Neuron (in vitro differentiated cells): ENCODE measurements around the gene NQO2.
"Not testable (repeated sequence)": the region's sequence is repeated elsewhere in the genome, so short reads cannot be mapped to it uniquely, and the experiment has no call there.

Experiments used
- H2AFZ ChIP-seq: one replicate; pipeline ENCODE4 v1.6.1; 2013; ENCODE audit warnings: low read depth, mild to moderate bottlenecking, inconsistent platforms, low read length, moderate library complexity
- H3K27me3 ChIP-seq: one replicate; pipeline ENCODE4 v1.6.1; 2013; ENCODE audit warnings: low read length; ENCODE audit not compliant: insufficient read depth
- H3K36me3 ChIP-seq: one replicate; pipeline ENCODE4 v1.6.1; 2013; ENCODE audit warnings: low read length; ENCODE audit not compliant: insufficient read depth
- H3K4me1 ChIP-seq: one replicate; pipeline ENCODE4 v1.6.1; 2013; ENCODE audit warnings: low read length; ENCODE audit not compliant: insufficient read depth
- H3K4me3 ChIP-seq: 2 replicates; pipeline ENCODE4 v1.5.1; 2013; ENCODE audit warnings: mild to moderate bottlenecking, low read length, moderate library complexity
- H3K9me3 ChIP-seq: one replicate; pipeline ENCODE4 v1.6.1; 2013; ENCODE audit warnings: low read length

Gene NQO2

DNA sequence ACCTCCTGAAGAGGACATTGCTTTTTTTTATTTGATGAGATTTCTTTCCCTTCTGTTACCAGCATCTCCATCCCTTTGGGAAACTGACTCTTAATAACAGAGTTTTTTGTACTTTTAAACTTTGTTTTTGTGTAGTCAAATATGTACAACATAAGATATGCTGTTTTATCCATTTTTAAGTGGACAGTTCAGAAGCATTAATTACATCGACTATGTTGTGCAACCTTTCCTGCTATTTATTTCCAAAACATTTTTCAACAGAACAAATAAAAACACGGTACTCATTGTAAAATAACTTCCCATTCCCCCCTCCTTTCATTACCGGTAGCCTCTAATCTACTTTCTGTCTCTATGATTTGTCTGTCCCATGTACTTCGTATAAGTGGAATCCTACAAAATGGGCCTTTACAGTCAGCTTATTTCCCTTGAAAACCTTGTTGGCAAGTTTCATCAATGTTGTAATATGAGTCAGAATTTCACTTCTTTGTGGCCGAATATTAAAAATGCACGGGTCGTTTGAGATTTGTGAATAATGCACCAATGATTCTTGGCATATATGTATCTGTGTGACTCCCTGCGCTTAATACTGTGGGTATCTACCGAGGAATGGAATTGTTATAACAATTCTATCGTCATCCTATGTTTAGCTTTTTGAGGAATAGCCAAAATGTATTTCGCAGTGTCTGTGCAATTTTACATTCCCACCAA is 57.5 kb downstream of the NQO2 start:
- Histone ChIP-seq H3K27me3 (peaks cover 11% of the 10 kb centered on the region), H3K9me3 (peaks cover 2% of the 10 kb centered on the region), H2AFZ (no peak overlapping the region), H3K4me1 (peaks cover 2% of the 10 kb centered on the region), H3K36me3 (no peaks in the 10 kb centered on the region), H3K4me3 (no peak overlapping the region)

DNA sequence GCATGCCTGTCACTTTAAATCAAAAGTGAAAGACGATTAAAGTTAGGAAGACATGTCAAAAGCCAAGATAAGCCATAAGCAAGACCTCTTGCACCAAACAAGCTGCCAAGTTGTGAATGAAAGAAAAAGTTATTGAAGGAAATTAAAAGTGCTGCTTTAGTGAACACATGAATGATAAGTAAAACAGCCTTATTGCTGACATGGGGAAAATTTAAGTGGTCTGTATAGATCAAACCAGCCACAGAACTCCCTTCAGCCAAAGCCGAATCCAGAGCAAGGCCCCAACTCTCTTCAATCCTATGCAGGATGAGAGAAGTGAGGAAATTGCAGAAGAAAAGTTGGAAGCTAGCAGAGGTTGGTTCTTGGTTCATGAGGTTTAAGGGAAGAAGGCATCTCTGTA is 59.3 kb downstream of the NQO2 start:
- Histone ChIP-seq H3K9me3 (no peaks in the 10 kb centered on the region), H3K36me3 (no peaks in the 10 kb centered on the region), H3K4me1 (peaks cover 2% of the 10 kb centered on the region), H3K4me3 (no peak overlapping the region), H3K27me3 (peaks cover 4% of the 10 kb centered on the region), H2AFZ (no peak overlapping the region)

DNA sequence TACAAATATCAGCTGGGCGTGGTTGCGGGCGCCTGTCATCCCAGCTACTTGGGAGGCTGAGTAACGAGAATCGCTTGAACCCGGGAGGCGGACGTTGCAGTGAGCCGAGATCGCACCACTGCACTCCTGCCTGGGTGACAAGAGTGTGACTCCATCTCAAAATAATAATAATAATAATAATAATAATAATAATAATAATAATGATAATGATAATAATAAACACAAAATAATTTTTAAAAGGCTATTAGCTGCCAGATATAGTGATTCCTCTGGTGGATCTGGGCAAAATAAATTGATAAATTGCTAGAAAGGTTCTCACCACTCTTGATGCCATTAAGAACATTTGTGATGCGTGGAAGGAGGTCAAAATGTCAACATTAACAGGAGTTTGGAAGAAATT is 60.4 kb downstream of the NQO2 start:
- not testable (repeated sequence) for H3K9me3 ChIP-seq, H3K36me3 ChIP-seq, H3K27me3 ChIP-seq, H3K4me1 ChIP-seq, H3K4me3 ChIP-seq, H2AFZ ChIP-seq

DNA sequence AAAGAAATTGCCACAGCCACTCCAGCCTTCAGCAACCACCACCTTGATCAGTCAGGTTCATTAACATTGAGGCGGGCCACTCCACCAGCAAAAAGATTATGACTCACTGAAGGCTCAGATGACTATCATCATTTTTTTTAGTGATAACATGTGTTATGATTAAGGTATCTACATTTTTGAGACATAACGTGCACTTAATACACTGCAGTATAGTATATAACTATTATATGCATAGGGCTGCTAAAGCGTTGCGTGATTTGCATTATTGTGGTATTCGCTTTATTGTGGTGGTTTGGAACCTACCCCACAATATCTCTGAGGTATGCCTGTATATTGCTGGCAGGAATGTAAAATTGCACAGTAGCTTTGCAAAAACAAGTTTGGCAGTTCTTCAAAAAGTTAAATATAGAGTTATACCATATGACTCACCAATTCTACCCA is 61.8 kb downstream of the NQO2 start:
- Histone ChIP-seq H3K27me3 (no peaks in the 10 kb centered on the region), H3K4me1 (no peaks in the 10 kb centered on the region), H3K9me3 (no peaks in the 10 kb centered on the region), H3K36me3 (no peaks in the 10 kb centered on the region), H2AFZ (no peak overlapping the region), H3K4me3 (no peak overlapping the region)

DNA sequence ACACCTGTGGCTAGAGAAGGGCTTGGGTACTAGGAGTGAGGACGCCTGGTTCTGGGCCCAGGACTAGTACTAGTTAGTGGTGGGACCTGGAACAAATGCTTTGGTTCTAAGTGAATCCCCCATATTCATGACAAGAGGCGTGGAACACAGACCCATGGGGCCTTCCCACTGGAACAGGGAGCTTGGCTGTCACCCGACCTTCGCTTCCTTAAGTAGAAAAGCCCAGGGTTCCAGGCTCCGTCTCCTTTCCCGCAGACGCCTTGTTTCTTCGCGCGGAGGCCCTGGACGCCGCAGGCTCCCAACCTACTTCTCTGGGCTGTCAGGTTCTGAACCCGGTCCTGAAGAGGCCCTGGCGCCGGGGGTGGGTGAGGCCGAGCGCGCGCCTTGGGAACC is 63.6 kb downstream of the NQO2 start:
- not testable (repeated sequence) for H3K36me3 ChIP-seq, H3K27me3 ChIP-seq, H3K9me3 ChIP-seq, H3K4me1 ChIP-seq
- Histone ChIP-seq H2AFZ (peak overlapping the region; percentile 98), H3K4me3 (peak overlapping the region; percentile 85)

DNA sequence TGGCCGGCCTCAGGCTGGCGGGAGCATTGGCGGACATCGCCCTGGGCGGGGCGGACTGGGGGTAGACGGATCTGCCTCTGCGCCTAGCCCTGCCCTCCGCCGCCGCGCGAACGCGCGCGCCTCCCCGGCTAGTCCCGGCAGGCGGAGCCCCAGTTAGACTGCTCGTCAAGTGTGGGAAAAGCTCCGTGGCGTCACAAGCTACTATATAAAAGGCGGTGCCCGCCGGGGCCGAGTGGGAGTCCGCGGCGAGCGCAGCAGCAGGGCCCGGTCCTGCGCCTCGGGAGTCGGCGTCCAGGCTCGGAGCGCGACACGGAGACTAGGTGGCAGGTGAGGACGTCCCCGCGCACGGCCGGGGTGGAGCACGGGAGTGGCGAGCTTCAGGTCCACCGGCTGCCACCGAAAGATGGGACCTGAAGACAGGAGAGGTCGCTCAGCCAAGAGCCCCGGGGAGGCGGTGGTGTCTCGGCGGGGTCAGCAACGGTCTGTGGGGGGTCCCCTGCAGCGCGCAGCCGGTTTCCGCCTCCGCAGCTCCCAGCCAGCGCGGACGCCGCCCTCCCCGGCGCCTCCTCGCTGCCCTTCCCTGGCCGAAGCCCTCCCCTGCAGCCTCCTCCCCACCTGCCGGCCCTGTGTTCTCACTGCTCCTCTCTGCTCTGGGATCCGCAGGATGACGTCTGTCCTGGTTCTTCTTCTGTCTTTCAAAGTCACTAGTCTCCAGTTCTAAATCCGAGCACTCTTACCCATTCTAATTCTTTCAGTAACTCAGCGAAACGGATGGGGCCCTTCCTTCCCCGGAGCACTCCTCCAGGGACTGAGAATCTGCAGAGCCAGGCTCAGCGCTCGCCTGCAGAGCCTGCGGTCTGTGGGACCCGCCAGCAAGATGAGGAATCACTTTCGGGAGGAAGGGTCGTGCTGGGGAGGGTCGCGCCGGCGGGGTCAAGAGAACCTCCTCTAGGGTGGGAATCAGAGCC is 64.3 kb downstream of the NQO2 start:
- H2AFZ ChIP-seq: peak overlapping the region; percentile 98
- no peaks in the 10 kb centered on the region for H3K36me3 ChIP-seq
- peak overlapping the region; percentile 85 for H3K4me3 ChIP-seq
- no peaks in the 10 kb centered on the region for H3K9me3 ChIP-seq
- H3K4me1 ChIP-seq: no peaks in the 10 kb centered on the region
- no peaks in the 10 kb centered on the region for H3K27me3 ChIP-seq

DNA sequence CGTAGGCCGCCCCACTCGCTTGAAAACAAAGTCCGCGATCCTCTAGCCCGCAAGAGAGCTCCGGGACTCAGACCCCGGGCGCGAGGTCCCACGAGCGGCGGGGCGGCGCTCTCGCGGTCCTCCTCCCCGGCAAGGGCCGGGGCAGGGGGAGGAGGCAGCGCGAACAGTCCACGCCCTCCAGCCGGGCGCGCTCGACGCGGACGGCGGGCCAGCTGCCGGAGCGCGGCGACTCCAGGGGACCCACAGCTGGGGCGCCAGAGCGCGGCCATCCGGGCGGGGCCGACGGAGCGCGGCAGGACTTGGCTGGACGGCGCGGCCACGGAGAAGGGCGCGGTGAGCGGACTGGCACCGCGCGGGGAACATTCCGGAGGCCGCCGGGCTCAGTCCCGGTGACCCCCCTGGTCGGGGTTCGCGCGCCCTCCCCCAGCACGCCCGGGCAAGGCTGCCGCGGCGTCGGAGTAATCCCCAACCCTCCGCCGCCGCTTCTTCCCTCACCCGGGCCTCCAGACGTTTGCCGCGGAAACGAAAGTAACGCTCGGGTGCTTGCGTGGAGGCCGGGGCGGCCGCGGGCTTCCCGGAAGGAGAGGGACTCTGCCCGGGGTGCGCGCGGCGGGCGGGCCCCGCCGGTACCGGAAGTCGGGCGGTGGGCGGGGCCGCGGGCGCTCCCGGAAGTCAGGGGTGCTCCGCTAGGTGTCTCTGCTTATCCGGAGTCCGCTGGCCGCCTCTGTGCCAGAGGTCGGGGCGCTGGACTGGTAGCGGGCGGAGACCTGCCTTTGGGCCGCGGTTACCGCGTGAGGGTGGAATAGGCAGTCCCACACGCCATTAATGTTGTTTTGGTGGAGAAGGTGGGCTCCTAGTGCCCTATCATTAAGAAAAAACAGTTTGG is 68.9 kb downstream of the NQO2 start, which contains the start of gene RIPK1:
RIPK1 (plus strand) TSS at position 166 of the 886 bp plus-strand sequence. CDS start 8,330 bp downstream, outside the sequence.
- Histone ChIP-seq H3K36me3 (no peaks in the 10 kb centered on the region), H3K4me1 (peaks cover 3% of the 10 kb centered on the region), H3K9me3 (no peaks in the 10 kb centered on the region), H3K4me3 (peak within 1 kb of the TSS; percentile 68), H3K27me3 (no peaks in the 10 kb centered on the region), H2AFZ (peak within 1 kb of the TSS; percentile 58)
